Measurements from ENCODE around the gene HS1BP3. TPM values are rescaled to one million over a fixed set of nuclear protein-coding genes. Genes with fewer than 3 reads are reported as not detected.

The HS1BP3 gene
- total and polyA plus RNA-seq, 2 of the 13 experiments (the other 11 are each of a cell fraction or from before 2014, with no cell fraction given): 15.2 to 22.0 TPM

DNA sequence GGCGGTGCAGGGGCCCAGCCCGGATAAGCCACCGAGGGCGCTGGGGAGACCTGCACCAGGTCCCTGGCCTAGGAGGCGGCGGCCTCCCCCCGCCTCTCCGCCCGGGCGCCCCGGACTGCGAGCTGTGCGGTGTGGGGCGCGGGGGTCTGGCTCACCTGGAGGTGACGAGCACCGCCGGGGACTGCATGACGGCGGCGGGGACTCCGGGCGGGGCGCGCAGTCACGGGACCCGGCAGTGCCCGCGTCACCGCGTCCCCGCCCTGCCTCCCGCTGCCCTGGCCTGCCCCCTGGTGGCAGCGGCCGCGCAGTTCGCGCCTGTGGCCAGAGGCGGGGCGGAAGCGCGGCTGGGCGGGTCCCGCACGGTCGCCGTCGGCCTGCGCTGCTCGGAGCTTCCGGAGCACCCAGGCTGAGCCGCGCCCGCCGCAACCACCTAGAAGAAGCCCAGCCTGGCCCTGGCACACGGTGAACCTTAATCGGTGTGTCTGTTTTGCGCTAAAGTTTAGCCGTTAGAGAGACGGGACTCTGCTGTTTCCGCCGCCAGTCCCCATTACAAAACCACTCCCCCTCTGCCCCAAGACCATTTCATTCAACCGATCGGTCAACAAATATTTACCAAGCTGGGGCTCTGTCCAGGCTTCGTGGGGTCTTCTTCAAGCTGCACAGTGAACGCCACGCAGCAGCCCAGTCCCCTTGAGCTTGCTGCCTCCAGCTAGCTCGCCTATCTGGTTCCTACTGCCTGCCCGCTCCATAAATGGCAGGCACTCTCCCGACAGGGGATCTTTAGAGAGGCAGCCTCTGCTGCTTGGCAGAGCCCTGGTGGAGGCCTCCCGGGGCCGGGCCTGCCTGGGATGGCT, at the start of gene HS1BP3 (continued):
- TF ChIP-seq, protein P1, sequence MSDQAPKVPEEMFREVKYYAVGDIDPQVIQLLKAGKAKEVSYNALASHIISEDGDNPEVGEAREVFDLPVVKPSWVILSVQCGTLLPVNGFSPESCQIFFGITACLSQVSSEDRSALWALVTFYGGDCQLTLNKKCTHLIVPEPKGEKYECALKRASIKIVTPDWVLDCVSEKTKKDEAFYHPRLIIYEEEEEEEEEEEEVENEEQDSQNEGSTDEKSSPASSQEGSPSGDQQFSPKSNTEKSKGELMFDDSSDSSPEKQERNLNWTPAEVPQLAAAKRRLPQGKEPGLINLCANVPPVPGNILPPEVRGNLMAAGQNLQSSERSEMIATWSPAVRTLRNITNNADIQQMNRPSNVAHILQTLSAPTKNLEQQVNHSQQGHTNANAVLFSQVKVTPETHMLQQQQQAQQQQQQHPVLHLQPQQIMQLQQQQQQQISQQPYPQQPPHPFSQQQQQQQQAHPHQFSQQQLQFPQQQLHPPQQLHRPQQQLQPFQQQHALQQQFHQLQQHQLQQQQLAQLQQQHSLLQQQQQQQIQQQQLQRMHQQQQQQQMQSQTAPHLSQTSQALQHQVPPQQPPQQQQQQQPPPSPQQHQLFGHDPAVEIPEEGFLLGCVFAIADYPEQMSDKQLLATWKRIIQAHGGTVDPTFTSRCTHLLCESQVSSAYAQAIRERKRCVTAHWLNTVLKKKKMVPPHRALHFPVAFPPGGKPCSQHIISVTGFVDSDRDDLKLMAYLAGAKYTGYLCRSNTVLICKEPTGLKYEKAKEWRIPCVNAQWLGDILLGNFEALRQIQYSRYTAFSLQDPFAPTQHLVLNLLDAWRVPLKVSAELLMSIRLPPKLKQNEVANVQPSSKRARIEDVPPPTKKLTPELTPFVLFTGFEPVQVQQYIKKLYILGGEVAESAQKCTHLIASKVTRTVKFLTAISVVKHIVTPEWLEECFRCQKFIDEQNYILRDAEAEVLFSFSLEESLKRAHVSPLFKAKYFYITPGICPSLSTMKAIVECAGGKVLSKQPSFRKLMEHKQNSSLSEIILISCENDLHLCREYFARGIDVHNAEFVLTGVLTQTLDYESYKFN (CRISPR knock-in tag; conservative IDR thresholded peaks at IDR 0.05): no peak; the same call in 1 of the 2 replicates
- TF ChIP-seq, protein P2, sequence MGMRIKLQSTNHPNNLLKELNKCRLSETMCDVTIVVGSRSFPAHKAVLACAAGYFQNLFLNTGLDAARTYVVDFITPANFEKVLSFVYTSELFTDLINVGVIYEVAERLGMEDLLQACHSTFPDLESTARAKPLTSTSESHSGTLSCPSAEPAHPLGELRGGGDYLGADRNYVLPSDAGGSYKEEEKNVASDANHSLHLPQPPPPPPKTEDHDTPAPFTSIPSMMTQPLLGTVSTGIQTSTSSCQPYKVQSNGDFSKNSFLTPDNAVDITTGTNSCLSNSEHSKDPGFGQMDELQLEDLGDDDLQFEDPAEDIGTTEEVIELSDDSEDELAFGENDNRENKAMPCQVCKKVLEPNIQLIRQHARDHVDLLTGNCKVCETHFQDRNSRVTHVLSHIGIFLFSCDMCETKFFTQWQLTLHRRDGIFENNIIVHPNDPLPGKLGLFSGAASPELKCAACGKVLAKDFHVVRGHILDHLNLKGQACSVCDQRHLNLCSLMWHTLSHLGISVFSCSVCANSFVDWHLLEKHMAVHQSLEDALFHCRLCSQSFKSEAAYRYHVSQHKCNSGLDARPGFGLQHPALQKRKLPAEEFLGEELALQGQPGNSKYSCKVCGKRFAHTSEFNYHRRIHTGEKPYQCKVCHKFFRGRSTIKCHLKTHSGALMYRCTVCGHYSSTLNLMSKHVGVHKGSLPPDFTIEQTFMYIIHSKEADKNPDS (CRISPR knock-in tag; IDR thresholded peaks at IDR 0.05): no peak
- TF ChIP-seq NRL (CRISPR knock-in tag; IDR thresholded peaks at IDR 0.05; ENCODE audit: borderline replicate concordance) (no peak), ZNF253 (CRISPR knock-in tag; IDR thresholded peaks at IDR 0.05; ENCODE audit: borderline replicate concordance) (no peak), PAX8 (CRISPR knock-in tag; IDR thresholded peaks at IDR 0.05; ENCODE audit: borderline replicate concordance) (peak; percentile 96), ZNF556 (CRISPR knock-in tag; IDR thresholded peaks at IDR 0.05; ENCODE audit: borderline replicate concordance) (peak; percentile 94), JDP2 (CRISPR knock-in tag; IDR thresholded peaks at IDR 0.05; ENCODE audit: borderline replicate concordance) (no peak), CHD4 (IDR thresholded peaks at IDR 0.05; ENCODE audit: borderline replicate concordance, low read length) (no peak), ZNF747 (CRISPR knock-in tag; IDR thresholded peaks at IDR 0.05; ENCODE audit: borderline replicate concordance) (0 out of 2 replicates have a peak, but pooled peaks have one; percentile 27), NCOR1 (IDR thresholded peaks at IDR 0.05; ENCODE audit: borderline replicate concordance, low read length) (no peak), EEA1 (CRISPR knock-in tag; IDR thresholded peaks at IDR 0.05; ENCODE audit: borderline replicate concordance) (peak; percentile 90; the same call in 1 of the 2 replicates), ZNF879 (CRISPR knock-in tag; IDR thresholded peaks at IDR 0.05) (no peak), ZNF264 (CRISPR knock-in tag; IDR thresholded peaks at IDR 0.05) (peak; percentile 87; the same call in 1 of the 2 replicates), HOXA3 (CRISPR knock-in tag; IDR thresholded peaks at IDR 0.05) (peak; percentile 97), REXO4 (CRISPR knock-in tag; IDR thresholded peaks at IDR 0.05; ENCODE audit: borderline replicate concordance) (no peak), NFRKB (IDR thresholded peaks at IDR 0.05) (no peak), ZNF660 (CRISPR knock-in tag; IDR thresholded peaks at IDR 0.05; ENCODE audit: borderline replicate concordance, low read depth) (no peak)
- TF ChIP-seq, protein P3, sequence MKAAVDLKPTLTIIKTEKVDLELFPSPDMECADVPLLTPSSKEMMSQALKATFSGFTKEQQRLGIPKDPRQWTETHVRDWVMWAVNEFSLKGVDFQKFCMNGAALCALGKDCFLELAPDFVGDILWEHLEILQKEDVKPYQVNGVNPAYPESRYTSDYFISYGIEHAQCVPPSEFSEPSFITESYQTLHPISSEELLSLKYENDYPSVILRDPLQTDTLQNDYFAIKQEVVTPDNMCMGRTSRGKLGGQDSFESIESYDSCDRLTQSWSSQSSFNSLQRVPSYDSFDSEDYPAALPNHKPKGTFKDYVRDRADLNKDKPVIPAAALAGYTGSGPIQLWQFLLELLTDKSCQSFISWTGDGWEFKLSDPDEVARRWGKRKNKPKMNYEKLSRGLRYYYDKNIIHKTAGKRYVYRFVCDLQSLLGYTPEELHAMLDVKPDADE (CRISPR knock-in tag; IDR thresholded peaks at IDR 0.05): no peak
- TF ChIP-seq, protein P4, sequence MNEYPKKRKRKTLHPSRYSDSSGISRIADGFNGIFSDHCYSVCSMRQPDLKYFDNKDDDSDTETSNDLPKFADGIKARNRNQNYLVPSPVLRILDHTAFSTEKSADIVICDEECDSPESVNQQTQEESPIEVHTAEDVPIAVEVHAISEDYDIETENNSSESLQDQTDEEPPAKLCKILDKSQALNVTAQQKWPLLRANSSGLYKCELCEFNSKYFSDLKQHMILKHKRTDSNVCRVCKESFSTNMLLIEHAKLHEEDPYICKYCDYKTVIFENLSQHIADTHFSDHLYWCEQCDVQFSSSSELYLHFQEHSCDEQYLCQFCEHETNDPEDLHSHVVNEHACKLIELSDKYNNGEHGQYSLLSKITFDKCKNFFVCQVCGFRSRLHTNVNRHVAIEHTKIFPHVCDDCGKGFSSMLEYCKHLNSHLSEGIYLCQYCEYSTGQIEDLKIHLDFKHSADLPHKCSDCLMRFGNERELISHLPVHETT (CRISPR knock-in tag; conservative IDR thresholded peaks at IDR 0.05): peak; percentile 86
- TF ChIP-seq, protein P5, sequence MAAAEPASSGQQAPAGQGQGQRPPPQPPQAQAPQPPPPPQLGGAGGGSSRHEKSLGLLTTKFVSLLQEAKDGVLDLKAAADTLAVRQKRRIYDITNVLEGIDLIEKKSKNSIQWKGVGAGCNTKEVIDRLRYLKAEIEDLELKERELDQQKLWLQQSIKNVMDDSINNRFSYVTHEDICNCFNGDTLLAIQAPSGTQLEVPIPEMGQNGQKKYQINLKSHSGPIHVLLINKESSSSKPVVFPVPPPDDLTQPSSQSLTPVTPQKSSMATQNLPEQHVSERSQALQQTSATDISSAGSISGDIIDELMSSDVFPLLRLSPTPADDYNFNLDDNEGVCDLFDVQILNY (CRISPR knock-in tag; conservative IDR thresholded peaks at IDR 0.05): peak; percentile 70

Measured in HepG2 (cell line).